Transverse colon (tissue), 3 donors: ENCODE measurements around the gene IL20.

Experiments
- CTCF ChIP-seq, 5 experiments: fragments of 200-600 bp in 3 of 5; fragments of 450-650 bp in 2 of 5; sonication (generic) in 3 of 5; IDR thresholded peaks; 1 replicate in 2 of 5; 2 replicates in 3 of 5; pipeline ENCODE4 v1.5.1; 2016 to 2017; ENCODE audit warnings: antibody characterized with exemption in 5 of 5, inconsistent platforms in 3 of 5, mild to moderate bottlenecking in 2 of 5, moderate library complexity in 1 of 5
- EP300 ChIP-seq: sonication (generic); formaldehyde crosslinking; IDR thresholded peaks from one replicate; pipeline ENCODE4 v1.6.1; 2017; ENCODE audit warnings: antibody characterized with exemption, low read depth

DNA sequence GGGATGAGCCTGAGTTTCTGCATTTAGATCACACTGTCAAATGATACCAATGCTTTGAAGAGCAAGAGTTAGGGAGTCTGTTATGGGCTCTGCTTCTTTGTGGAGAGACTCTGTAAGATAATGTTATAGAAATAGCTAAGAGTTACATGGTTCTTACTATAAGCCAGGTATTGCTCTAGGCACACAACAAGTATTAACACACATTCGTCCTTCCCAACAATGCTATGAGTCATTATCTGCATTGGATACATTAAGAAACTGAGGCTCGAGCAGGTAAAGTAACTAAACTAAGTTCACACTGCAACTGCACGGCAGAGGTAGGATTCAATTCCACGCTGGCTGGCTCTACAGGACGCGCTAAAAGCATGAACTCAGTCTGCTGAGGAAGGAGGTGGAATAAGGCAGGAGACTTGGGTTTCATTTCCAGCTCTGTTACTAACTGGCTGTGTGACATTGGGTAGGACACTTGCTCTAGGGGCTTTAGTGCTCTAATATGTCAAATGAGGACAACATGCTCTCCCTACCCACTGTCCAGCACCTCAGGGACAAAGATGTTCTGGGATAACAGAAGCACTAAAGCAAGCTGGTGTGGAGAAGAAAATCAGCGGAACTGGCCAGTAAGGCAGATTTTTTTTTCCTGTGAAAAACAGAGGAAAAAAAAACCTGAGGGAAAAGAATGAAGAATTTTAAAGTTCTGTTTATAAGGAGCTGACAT is 23.7 kb upstream of the IL20 start:
- TF ChIP-seq CTCF (IDR thresholded peaks at IDR 0.05) = no peak
- no peak for TF ChIP-seq EP300
